ENCODE results near the gene PPM1H. TPM values are rescaled to one million over a fixed set of nuclear protein-coding genes. Genes with fewer than 3 reads are reported as not detected.

PPM1H gene
- total RNA-seq, 1 experiment from 2014 or later: 0.04 TPM

GRCh38 chr12:62744551-62744950 is 190.4 kb downstream of the PPM1H start:
- POLR2A ChIA-PET (ENCODE audit: low non-redundant PET): no interaction called here
- no peaks in the 10 kb centered on the region for H3K4me1 ChIP-seq (ENCODE audit: insufficient read depth, low read length, poor library complexity, severe bottlenecking)
- H3K9me3 ChIP-seq (ENCODE audit: low read depth, low read length, poor library complexity, severe bottlenecking): no peaks in the 10 kb centered on the region
- CTCF ChIA-PET: no interaction called here
- no peaks in the 10 kb centered on the region for H3K36me3 ChIP-seq (ENCODE audit: insufficient read depth, low read length, poor library complexity, severe bottlenecking)
- H3K4me3 ChIP-seq (ENCODE audit: low read depth, low read length, poor library complexity, severe bottlenecking): no peak overlapping the region
- no TSS peak for BruUV-seq (replicated peaks)
- TF ChIP-seq CTCF (conservative IDR thresholded peaks at IDR 0.05; ENCODE audit: low read depth, low read length) (no peak), EZH2 (IDR thresholded peaks at IDR 0.05; ENCODE audit: borderline replicate concordance, low read depth, low read length, poor library complexity, severe bottlenecking) (no peak)
- intact Hi-C loops (cut with micrococcal nuclease; ENCODE audit: unreplicated experiment): no loop called here
- no peak overlapping the region for H3K27ac ChIP-seq (ENCODE audit: low read depth, low read length, poor library complexity, severe bottlenecking)
- no peaks in the 10 kb centered on the region for H3K27me3 ChIP-seq (replicated peaks; ENCODE audit: insufficient read depth, low read depth, low read length, poor library complexity)
- no peak for DNase-seq (ENCODE audit: low spot score)

GRCh38 chr12:62739266-62740015 is 195.5 kb downstream of the PPM1H start:
- Histone ChIP-seq H3K4me1 (ENCODE audit: insufficient read depth, low read length, poor library complexity, severe bottlenecking) (no peaks in the 10 kb centered on the region), H3K27me3 (replicated peaks; ENCODE audit: insufficient read depth, low read depth, low read length, poor library complexity) (no peaks in the 10 kb centered on the region), H3K9me3 (ENCODE audit: low read depth, low read length, poor library complexity, severe bottlenecking) (no peaks in the 10 kb centered on the region), H3K27ac (ENCODE audit: low read depth, low read length, poor library complexity, severe bottlenecking) (no peak overlapping the region), H3K36me3 (ENCODE audit: insufficient read depth, low read length, poor library complexity, severe bottlenecking) (no peaks in the 10 kb centered on the region), H3K4me3 (ENCODE audit: low read depth, low read length, poor library complexity, severe bottlenecking) (no peak overlapping the region)
- no TSS peak for BruUV-seq (replicated peaks)
- CTCF ChIA-PET: no interaction called here
- DNase-seq (ENCODE audit: low spot score): no peak
- TF ChIP-seq CTCF (conservative IDR thresholded peaks at IDR 0.05; ENCODE audit: low read depth, low read length) (no peak), EZH2 (IDR thresholded peaks at IDR 0.05; ENCODE audit: borderline replicate concordance, low read depth, low read length, poor library complexity, severe bottlenecking) (no peak)
- intact Hi-C loops (cut with micrococcal nuclease; ENCODE audit: unreplicated experiment): no loop called here
- POLR2A ChIA-PET (ENCODE audit: low non-redundant PET): no interaction called here

GRCh38 chr12:62738616-62739015 is 196.3 kb downstream of the PPM1H start:
- Histone ChIP-seq H3K4me3 (ENCODE audit: low read depth, low read length, poor library complexity, severe bottlenecking) (no peak overlapping the region), H3K9me3 (ENCODE audit: low read depth, low read length, poor library complexity, severe bottlenecking) (no peaks in the 10 kb centered on the region), H3K4me1 (ENCODE audit: insufficient read depth, low read length, poor library complexity, severe bottlenecking) (no peaks in the 10 kb centered on the region), H3K27me3 (replicated peaks; ENCODE audit: insufficient read depth, low read depth, low read length, poor library complexity) (no peaks in the 10 kb centered on the region), H3K27ac (ENCODE audit: low read depth, low read length, poor library complexity, severe bottlenecking) (no peak overlapping the region), H3K36me3 (ENCODE audit: insufficient read depth, low read length, poor library complexity, severe bottlenecking) (no peaks in the 10 kb centered on the region)
- BruUV-seq (replicated peaks): no TSS peak
- no peak for TF ChIP-seq EZH2 (IDR thresholded peaks at IDR 0.05; ENCODE audit: borderline replicate concordance, low read depth, low read length, poor library complexity, severe bottlenecking)
- TF ChIP-seq CTCF (conservative IDR thresholded peaks at IDR 0.05; ENCODE audit: low read depth, low read length): no peak
- intact Hi-C loops (cut with micrococcal nuclease; ENCODE audit: unreplicated experiment): no loop called here
- CTCF ChIA-PET: no interaction called here
- DNase-seq (ENCODE audit: low spot score): no peak
- POLR2A ChIA-PET (ENCODE audit: low non-redundant PET): no interaction called here

All from A673 (cell line).